ENCODE data around the gene PILRB. TPM values are rescaled to one million over a fixed set of nuclear protein-coding genes. Genes with fewer than 3 reads are reported as not detected.

PILRB gene
- polyA plus RNA-seq, 3 donors, result 1.7 to 62.6 (median 2.2) TPM

- Histone ChIP-seq H4K20me1 (ENCODE audit: insufficient read depth, low read length) (peaks cover 55% of the 10 kb centered on the region), H3K79me2 (ENCODE audit: insufficient read depth, low read length) (peaks cover 10% of the 10 kb centered on the region), H3K9ac (ENCODE audit: insufficient read depth, low read length, poor library complexity, severe bottlenecking) (no peak overlapping the region), H3K4me2 (replicated peaks; ENCODE audit: extremely low read depth, low read length, poor library complexity, severe bottlenecking) (no peak overlapping the region), H3K4me3 (replicated peaks in 1 of 3; ENCODE audit: low read depth in 2 of 3, low read length in 3 of 3) (no peak overlapping the region), H3K4me1 (ENCODE audit: control insufficient read depth in 1 of 2, insufficient read depth in 2 of 2, low read length in 2 of 2) (peaks cover 20 to 34% of the 10 kb centered on the region in 2 donors), H3K36me3 (replicated peaks in 1 of 2; ENCODE audit: control insufficient read depth in 1 of 2, insufficient read depth in 2 of 2, low read length in 2 of 2) (peaks cover 63 to 88% of the 10 kb centered on the region in 2 donors), H2AFZ (ENCODE audit: insufficient read depth, low read depth, low read length, poor library complexity, severe bottlenecking) (no peak overlapping the region), H3K27ac (ENCODE audit: low read depth in 1 of 2, low read length in 2 of 2) (peak overlapping the region in 1 of 2 donors; percentile 33), H3K9me3 (replicated peaks in 1 of 2; ENCODE audit: control insufficient read depth in 1 of 2, insufficient read depth in 1 of 2, low read length in 2 of 2) (no peaks in the 10 kb centered on the region), H3K27me3 (ENCODE audit: control insufficient read depth in 2 of 2, insufficient read depth in 2 of 2, low read length in 2 of 2) (no peaks in the 10 kb centered on the region)
- peaks cover 0 to 3% (median 0%) of the 10 kb centered on the region in 7 donors for H3K9me3 Mint-ChIP-seq
- intact Hi-C loops (cut with micrococcal nuclease), result loop anchor here in 1 of 2 donors (5.0 kb wide), 1 partner anchor 55 kb away; no protein-coding TSS in a partner anchor
- H3K4me3 Mint-ChIP-seq, result no peak overlapping the region
- 76% methylated on average over 5 of the region's 5 CpGs for WGBS (ENCODE audit: insufficient coverage)
- no peak for TF ChIP-seq CTCF (IDR thresholded peaks at IDR 0.05)
- peaks cover 0 to 2% (median 2%) of the 10 kb centered on the region in 3 donors for H3K27me3 Mint-ChIP-seq (ENCODE audit: low read depth in 3 of 3)
- H3K27ac Mint-ChIP-seq, result peak overlapping the region in 3 of 7 donors; percentile 21 to 72 (median 34)
- no peak for DNase-seq
- peaks cover 47% of the 10 kb centered on the region for H3K4me1 Mint-ChIP-seq
- peaks cover 80 to 87% of the 10 kb centered on the region in 2 donors for H3K36me3 Mint-ChIP-seq
Observed at GRCh38 chr7:100401811-100402210, 43.9 kb downstream of the PILRB start.

- H3K9me3 ChIP-seq (replicated peaks in 1 of 2; ENCODE audit: control insufficient read depth in 1 of 2, insufficient read depth in 1 of 2, low read length in 2 of 2), result no peaks in the 10 kb centered on the region
- Mint-ChIP-seq H3K4me3 (no peak overlapping the region), H3K4me1 (peaks cover 46% of the 10 kb centered on the region), H3K36me3 (peaks cover 84 to 91% of the 10 kb centered on the region in 2 donors), H3K9me3 (peaks cover 0 to 3% (median 0%) of the 10 kb centered on the region in 7 donors), H3K27me3 (ENCODE audit: low read depth in 3 of 3) (peaks cover 0 to 2% (median 2%) of the 10 kb centered on the region in 3 donors), H3K27ac (peak overlapping the region in 3 of 7 donors; percentile 21 to 72 (median 34))
- H3K9ac ChIP-seq (ENCODE audit: insufficient read depth, low read length, poor library complexity, severe bottlenecking), result no peak overlapping the region
- TF ChIP-seq CTCF (IDR thresholded peaks at IDR 0.05), result no peak
- H4K20me1 ChIP-seq (ENCODE audit: insufficient read depth, low read length), result peaks cover 55% of the 10 kb centered on the region
- intact Hi-C loops (cut with micrococcal nuclease), result loop anchor here in 1 of 2 donors (5.0 kb wide), 1 partner anchor 55 kb away; no protein-coding TSS in a partner anchor
- no peak overlapping the region for H2AFZ ChIP-seq (ENCODE audit: insufficient read depth, low read depth, low read length, poor library complexity, severe bottlenecking)
- WGBS (ENCODE audit: insufficient coverage), result 95% methylated on average over 2 of the region's 2 CpGs
- no peak overlapping the region for H3K4me3 ChIP-seq (replicated peaks in 1 of 3; ENCODE audit: low read depth in 2 of 3, low read length in 3 of 3)
- H3K4me1 ChIP-seq (ENCODE audit: control insufficient read depth in 1 of 2, insufficient read depth in 2 of 2, low read length in 2 of 2), result peaks cover 16 to 33% of the 10 kb centered on the region in 2 donors
- H3K27me3 ChIP-seq (ENCODE audit: control insufficient read depth in 2 of 2, insufficient read depth in 2 of 2, low read length in 2 of 2), result no peaks in the 10 kb centered on the region
- DNase-seq, result no peak
- H3K36me3 ChIP-seq (replicated peaks in 1 of 2; ENCODE audit: control insufficient read depth in 1 of 2, insufficient read depth in 2 of 2, low read length in 2 of 2), result peaks cover 66 to 92% of the 10 kb centered on the region in 2 donors
- H3K4me2 ChIP-seq (replicated peaks; ENCODE audit: extremely low read depth, low read length, poor library complexity, severe bottlenecking), result no peak overlapping the region
- peak overlapping the region in 1 of 2 donors; percentile 33 for H3K27ac ChIP-seq (ENCODE audit: low read depth in 1 of 2, low read length in 2 of 2)
- H3K79me2 ChIP-seq (ENCODE audit: insufficient read depth, low read length), result peaks cover 6% of the 10 kb centered on the region
Observed at GRCh38 chr7:100402241-100402640, 44.3 kb downstream of the PILRB start.
